HepG2 (cell line): ENCODE measurements around the gene CCSER2. TPM values are rescaled to one million over a fixed set of nuclear protein-coding genes. Genes with fewer than 3 reads are reported as not detected.
A peak's percentile ranks its signal among the peaks of the same experiment; 100 is the strongest.

ENCODE experiments used
- CBX5 ChIP-seq: sonication (generic); formaldehyde crosslinking; IDR thresholded peaks from 2 replicates; pipeline ENCODE4 v1.4.0; 2020; ENCODE audit warnings: missing genetic modification reagents, borderline replicate concordance
- FOXA3 ChIP-seq: IDR thresholded peaks from 2 replicates; pipeline ENCODE4 v1.6.1; 2016; ENCODE audit warnings: missing genetic modification reagents, missing compliant biosample characterization
- GFI1 ChIP-seq: sonication (generic); formaldehyde crosslinking; IDR thresholded peaks from 2 replicates; pipeline ENCODE4 v1.5.0; 2020; ENCODE audit warnings: missing genetic modification reagents, mild to moderate bottlenecking, borderline replicate concordance
- GLI4 ChIP-seq: sonication (generic); formaldehyde crosslinking; IDR thresholded peaks from 2 replicates; pipeline ENCODE4 v1.5.1; 2020; ENCODE audit warnings: missing genetic modification reagents, mild to moderate bottlenecking, moderate library complexity, borderline replicate concordance
- ISL2 ChIP-seq: sonication (generic); formaldehyde crosslinking; IDR thresholded peaks from 2 replicates; pipeline ENCODE4 v1.5.0; 2020; ENCODE audit warnings: missing genetic modification reagents
- KLF9 ChIP-seq: IDR thresholded peaks from 2 replicates; pipeline ENCODE4 v1.6.1; 2016; ENCODE audit warnings: low read depth
- NR1H2 ChIP-seq: sonication (generic); formaldehyde crosslinking; IDR thresholded peaks from 2 replicates; pipeline ENCODE4 v1.8.1; 2022; ENCODE audit warnings: low read depth, missing genetic modification reagents, borderline replicate concordance
- REST ChIP-seq, 2 experiments: IDR thresholded peaks; 2 replicates each; pipeline ENCODE4 v1.6.1; 2011 to 2012; ENCODE audit warnings: low read length in 2 of 2, borderline replicate concordance in 1 of 2, low read depth in 1 of 2, mild to moderate bottlenecking in 1 of 2, moderate library complexity in 1 of 2
- RFX3 ChIP-seq: IDR thresholded peaks from 2 replicates; pipeline ENCODE4 v1.6.1; 2016; ENCODE audit warnings: missing biosample characterization, missing genetic modification reagents
- SOX13 ChIP-seq, 3 experiments: fragments of 450-650 bp in 1 of 3; sonication (generic) in 1 of 3; formaldehyde crosslinking in 1 of 3; IDR thresholded peaks in 2 of 3; conservative IDR thresholded peaks in 1 of 3; 2 replicates each; pipeline versions ENCODE4 v1.5.0 to v1.6.1; 2016 to 2020; ENCODE audit warnings: antibody characterized with exemption in 1 of 3, mild to moderate bottlenecking in 1 of 3, missing compliant biosample characterization in 1 of 3, missing genetic modification reagents in 1 of 3, moderate library complexity in 1 of 3
- WIZ ChIP-seq: sonication (generic); formaldehyde crosslinking; IDR thresholded peaks from 2 replicates; pipeline ENCODE4 v1.5.1; 2020; ENCODE audit warnings: mild to moderate bottlenecking, missing genetic modification reagents
- ZBTB20 ChIP-seq: sonication (generic); formaldehyde crosslinking; IDR thresholded peaks from 2 replicates; pipeline ENCODE4 v1.8.1; 2023; ENCODE audit warnings: missing genetic modification reagents, low read depth, mild to moderate bottlenecking, borderline replicate concordance
- ZBTB3 ChIP-seq: sonication (generic); formaldehyde crosslinking; IDR thresholded peaks from 2 replicates; pipeline ENCODE4 v1.4.0; 2020; ENCODE audit warnings: low read depth, mild to moderate bottlenecking, moderate library complexity, missing genetic modification reagents, borderline replicate concordance
- ZKSCAN1 ChIP-seq: fragments of 150-350 bp; IDR thresholded peaks from 2 replicates; pipeline ENCODE4 v1.6.1; 2014; ENCODE audit warnings: low read length
- ZNF441 ChIP-seq: sonication (generic); formaldehyde crosslinking; IDR thresholded peaks from 2 replicates; pipeline ENCODE4 v1.7.0; 2021; ENCODE audit warnings: missing genetic modification reagents, borderline replicate concordance
- ZNF660 ChIP-seq: sonication (generic); formaldehyde crosslinking; IDR thresholded peaks from 2 replicates; pipeline ENCODE4 v1.5.1; 2020; ENCODE audit warnings: mild to moderate bottlenecking, low read depth, missing genetic modification reagents, borderline replicate concordance
- polyA plus RNA-seq, 8 experiments: library from polyadenylated mRNA; depleted of rRNA in 3 of 8; stranded (reverse) in 7 of 8; unstranded in 1 of 8; fragments of >200 nt; fragmentation: Illumina TruSeq in 4 of 8; extraction: Trizol in 4 of 8; gene quantifications; 2 replicates each; pipeline versions ENCODE4 v1.2.1 to v1.2.3, GENCODE V29; 2011 to 2016; ENCODE audit warnings: low read depth in 4 of 8, missing spikeins in 1 of 8, mixed read lengths in 1 of 8; ENCODE audit not compliant: insufficient read depth in 1 of 8
- total RNA-seq, 5 experiments: library from RNA; depleted of rRNA; stranded (reverse); fragments of >200 nt; fragmentation: Illumina TruSeq; extraction: Trizol; gene quantifications; 2 replicates each; pipeline ENCODE4 v1.2.3, GENCODE V29; 2016; ENCODE audit warnings: low read depth in 1 of 5
- TF ChIP-seq, protein P1 (sequence below): sonication (generic); formaldehyde crosslinking; IDR thresholded peaks from 2 replicates; pipeline ENCODE4 v1.5.1; 2020; ENCODE audit warnings: mild to moderate bottlenecking, missing genetic modification reagents
- TF ChIP-seq, protein P2 (sequence below): sonication (generic); formaldehyde crosslinking; IDR thresholded peaks from 2 replicates; pipeline ENCODE4 v1.8.1; 2023; ENCODE audit warnings: mild to moderate bottlenecking, missing genetic modification reagents, borderline replicate concordance
- TF ChIP-seq, protein P3 (sequence below): IDR thresholded peaks from 2 replicates; pipeline ENCODE4 v1.6.1; 2016; ENCODE audit warnings: mild to moderate bottlenecking

Gene CCSER2
- total and polyA plus RNA-seq, 2 of the 13 experiments (the other 11 are each of a cell fraction or from before 2014, with no cell fraction given): 13.3 to 17.2 TPM

- TF ChIP-seq NR1H2 (no peak), GFI1 (no peak), RFX3 (peak; percentile 36; the same call in 1 of the 2 replicates), ZKSCAN1 (no peak), KLF9 (CRISPR knock-in tag) (0 out of 2 replicates have a peak, but pooled peaks have one; percentile 85), ISL2 (CRISPR knock-in tag) (0 out of 2 replicates have a peak, but pooled peaks have one; percentile 12), ZNF660 (CRISPR knock-in tag) (no peak), FOXA3 (CRISPR knock-in tag) (peak; percentile 30; the same call in 1 of the 2 replicates), WIZ (peak; percentile 89), SOX13 (IDR thresholded peaks at IDR 0.05) (no peak), SOX13 (CRISPR knock-in tag; conservative IDR thresholded peaks at IDR 0.05 in 1 of 2, IDR thresholded peaks at IDR 0.05 in 1 of 2) (peak in 1 of 2 experiments; percentile 54; a peak in 2 of 4 replicates), GLI4 (no peak), ZBTB20 (no peak), ZNF441 (CRISPR knock-in tag) (peak; percentile 87; the same call in 1 of the 2 replicates), CBX5 (CRISPR knock-in tag) (peak; percentile 61; the same call in 1 of the 2 replicates), REST (IDR thresholded peaks at IDR 0.05; ENCODE audit: borderline replicate concordance in 1 of 2, low read depth in 1 of 2, low read length in 2 of 2) (peak; percentile 85 to 99), ZBTB3 (CRISPR knock-in tag) (peak; percentile 48; the same call in 1 of the 2 replicates)
- TF ChIP-seq, protein P1, sequence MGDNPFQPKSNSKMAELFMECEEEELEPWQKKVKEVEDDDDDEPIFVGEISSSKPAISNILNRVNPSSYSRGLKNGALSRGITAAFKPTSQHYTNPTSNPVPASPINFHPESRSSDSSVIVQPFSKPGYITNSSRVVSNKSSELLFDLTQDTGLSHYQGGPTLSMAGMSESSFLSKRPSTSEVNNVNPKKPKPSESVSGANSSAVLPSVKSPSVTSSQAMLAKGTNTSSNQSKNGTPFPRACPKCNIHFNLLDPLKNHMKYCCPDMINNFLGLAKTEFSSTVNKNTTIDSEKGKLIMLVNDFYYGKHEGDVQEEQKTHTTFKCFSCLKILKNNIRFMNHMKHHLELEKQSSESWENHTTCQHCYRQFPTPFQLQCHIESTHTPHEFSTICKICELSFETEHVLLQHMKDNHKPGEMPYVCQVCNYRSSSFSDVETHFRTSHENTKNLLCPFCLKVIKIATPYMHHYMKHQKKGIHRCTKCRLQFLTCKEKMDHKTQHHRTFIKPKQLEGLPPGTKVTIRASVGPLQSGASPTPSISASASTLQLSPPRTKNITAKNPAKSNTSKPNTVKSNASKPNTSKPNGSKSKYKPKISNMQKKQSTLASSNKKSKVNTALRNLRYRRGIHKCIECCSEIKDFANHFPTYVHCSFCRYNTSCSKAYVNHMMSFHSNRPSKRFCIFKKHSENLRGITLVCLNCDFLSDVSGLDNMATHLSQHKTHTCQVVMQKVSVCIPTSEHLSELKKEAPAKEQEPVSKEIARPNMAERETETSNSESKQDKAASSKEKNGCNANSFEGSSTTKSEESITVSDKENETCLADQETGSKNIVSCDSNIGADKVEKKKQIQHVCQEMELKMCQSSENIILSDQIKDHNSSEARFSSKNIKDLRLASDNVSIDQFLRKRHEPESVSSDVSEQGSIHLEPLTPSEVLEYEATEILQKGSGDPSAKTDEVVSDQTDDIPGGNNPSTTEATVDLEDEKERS (CRISPR knock-in tag): no peak
- TF ChIP-seq, protein P2, sequence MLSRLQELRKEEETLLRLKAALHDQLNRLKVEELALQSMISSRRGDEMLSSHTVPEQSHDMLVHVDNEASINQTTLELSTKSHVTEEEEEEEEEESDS: no peak
- TF ChIP-seq, protein P3, sequence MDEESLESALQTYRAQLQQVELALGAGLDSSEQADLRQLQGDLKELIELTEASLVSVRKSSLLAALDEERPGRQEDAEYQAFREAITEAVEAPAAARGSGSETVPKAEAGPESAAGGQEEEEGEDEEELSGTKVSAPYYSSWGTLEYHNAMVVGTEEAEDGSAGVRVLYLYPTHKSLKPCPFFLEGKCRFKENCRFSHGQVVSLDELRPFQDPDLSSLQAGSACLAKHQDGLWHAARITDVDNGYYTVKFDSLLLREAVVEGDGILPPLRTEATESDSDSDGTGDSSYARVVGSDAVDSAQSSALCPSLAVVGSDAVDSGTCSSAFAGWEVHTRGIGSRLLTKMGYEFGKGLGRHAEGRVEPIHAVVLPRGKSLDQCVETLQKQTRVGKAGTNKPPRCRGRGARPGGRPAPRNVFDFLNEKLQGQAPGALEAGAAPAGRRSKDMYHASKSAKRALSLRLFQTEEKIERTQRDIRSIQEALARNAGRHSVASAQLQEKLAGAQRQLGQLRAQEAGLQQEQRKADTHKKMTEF (CRISPR knock-in tag): no peak
Measured at GRCh38 chr10:84291384-84291783, 37.0 kb upstream of the CCSER2 start (continued).
